ENCODE results near the gene PPME1. TPM values are rescaled to one million over a fixed set of nuclear protein-coding genes. Genes with fewer than 3 reads are reported as not detected.
A peak's percentile ranks its signal among the peaks of the same experiment; 100 is the strongest.

PPME1 gene
- total RNA-seq, 1 donor from 2014 or later, result 45.0 TPM

GRCh38 chr11:74268456-74268855, 97.4 kb downstream of the PPME1 start:
- no peak for DNase-seq (ENCODE audit: extremely low spot score, unreplicated experiment)
- H3K27ac Mint-ChIP-seq, result no peak overlapping the region
- no peaks in the 10 kb centered on the region for H3K9me3 Mint-ChIP-seq
- peaks cover 23% of the 10 kb centered on the region for H3K27me3 Mint-ChIP-seq
- TF ChIP-seq CTCF (conservative IDR thresholded peaks at IDR 0.05), result no peak
- H3K4me1 Mint-ChIP-seq (ENCODE audit: unreplicated experiment), result no peaks in the 10 kb centered on the region
- H3K36me3 Mint-ChIP-seq, result no peaks in the 10 kb centered on the region
- H3K4me3 Mint-ChIP-seq, result no peak overlapping the region

DNA sequence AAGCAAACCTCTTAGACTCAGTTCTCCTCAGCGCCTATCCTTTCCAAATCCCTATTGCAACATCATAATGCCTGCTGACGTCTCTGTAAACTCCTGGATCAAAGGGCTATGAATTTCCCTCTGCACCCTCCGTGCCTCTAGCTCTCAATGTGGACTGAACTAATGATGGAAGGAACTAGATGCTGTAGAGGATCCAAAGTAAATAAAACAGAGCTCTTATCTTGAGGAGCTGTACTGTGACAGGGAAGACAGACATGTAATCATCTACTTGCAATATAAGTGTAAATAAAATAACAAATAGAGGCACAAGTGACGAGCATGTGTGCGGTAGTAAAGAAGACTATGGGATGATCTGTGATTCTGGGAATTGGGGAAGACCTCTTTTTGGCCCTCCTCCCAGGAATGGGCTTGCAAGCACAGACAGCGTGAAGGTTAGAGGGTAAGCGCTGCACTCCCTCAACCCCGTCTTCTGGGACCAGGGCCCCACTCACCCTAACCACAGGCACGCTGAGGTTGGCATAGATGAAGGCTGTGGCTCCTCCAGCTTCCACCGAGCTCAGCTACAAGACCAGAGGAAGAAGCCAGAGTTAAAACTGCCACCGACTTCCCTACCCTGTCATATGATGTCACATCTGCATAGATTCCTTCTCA, 98.2 kb downstream of the PPME1 start:
- DNase-seq (ENCODE audit: extremely low spot score, unreplicated experiment), result peak; percentile 34
- no peaks in the 10 kb centered on the region for H3K9me3 Mint-ChIP-seq
- H3K4me3 Mint-ChIP-seq, result no peak overlapping the region
- H3K27me3 Mint-ChIP-seq, result peaks cover 23% of the 10 kb centered on the region
- no peak overlapping the region for H3K27ac Mint-ChIP-seq
- no peaks in the 10 kb centered on the region for H3K36me3 Mint-ChIP-seq
- H3K4me1 Mint-ChIP-seq (ENCODE audit: unreplicated experiment), result no peaks in the 10 kb centered on the region
- TF ChIP-seq CTCF (conservative IDR thresholded peaks at IDR 0.05), result no peak

DNA sequence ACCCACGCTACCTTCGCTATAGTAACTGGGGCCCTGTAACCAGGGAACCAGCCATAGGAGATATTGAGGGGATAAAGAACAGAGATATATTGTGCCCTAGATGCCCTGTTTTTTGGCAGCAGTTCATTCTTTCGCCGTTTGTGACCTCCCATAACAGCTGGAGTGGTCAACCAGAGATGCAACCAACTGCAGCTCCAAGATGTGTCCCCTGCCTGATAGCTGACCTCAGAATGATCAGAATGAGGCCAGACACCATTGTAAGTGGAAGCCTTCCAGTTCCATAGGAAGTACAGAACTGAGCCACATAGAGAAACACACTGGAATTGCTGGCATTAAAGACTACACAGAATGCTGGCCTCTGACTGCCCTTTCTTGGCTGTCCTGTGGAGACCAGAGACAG, 101.2 kb downstream of the PPME1 start:
- no peak for TF ChIP-seq CTCF (conservative IDR thresholded peaks at IDR 0.05)
- Mint-ChIP-seq H3K27me3 (peaks cover 23% of the 10 kb centered on the region), H3K4me1 (ENCODE audit: unreplicated experiment) (no peaks in the 10 kb centered on the region), H3K36me3 (no peaks in the 10 kb centered on the region), H3K9me3 (no peaks in the 10 kb centered on the region), H3K27ac (no peak overlapping the region), H3K4me3 (no peak overlapping the region)
- DNase-seq (ENCODE audit: extremely low spot score, unreplicated experiment), result peak; percentile 7

- Mint-ChIP-seq H3K4me1 (ENCODE audit: unreplicated experiment) (no peaks in the 10 kb centered on the region), H3K27me3 (peaks cover 9% of the 10 kb centered on the region), H3K27ac (no peak overlapping the region), H3K9me3 (no peaks in the 10 kb centered on the region), H3K4me3 (no peak overlapping the region), H3K36me3 (no peaks in the 10 kb centered on the region)
- no peak for TF ChIP-seq CTCF (conservative IDR thresholded peaks at IDR 0.05)
- DNase-seq (ENCODE audit: extremely low spot score, unreplicated experiment), result no peak
Observed at GRCh38 chr11:74276581-74276980, 105.5 kb downstream of the PPME1 start.

DNA sequence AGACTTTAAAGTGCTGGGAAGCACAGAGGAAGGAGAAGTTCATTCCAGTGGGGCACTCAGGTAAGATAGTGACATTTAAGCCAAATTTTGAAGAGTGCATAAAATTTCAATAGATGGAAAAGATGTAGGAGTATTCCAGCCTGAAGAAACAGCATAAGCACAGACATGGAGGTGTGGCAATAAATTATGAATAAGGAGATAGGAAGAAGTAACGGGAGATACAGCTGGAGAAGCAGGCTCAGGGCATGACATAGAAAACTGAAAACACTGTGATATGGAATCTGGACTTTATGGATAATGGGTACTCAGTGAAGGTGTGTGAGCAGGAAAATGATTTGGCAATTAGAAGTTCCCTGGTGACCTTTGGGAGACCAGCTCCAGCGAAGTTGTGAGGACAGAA, 107.0 kb downstream of the PPME1 start:
- H3K36me3 Mint-ChIP-seq, result no peaks in the 10 kb centered on the region
- H3K27ac Mint-ChIP-seq, result no peak overlapping the region

More for the DNA sequence above, 107.0 kb downstream of the PPME1 start:
- Mint-ChIP-seq H3K4me1 (ENCODE audit: unreplicated experiment) (no peaks in the 10 kb centered on the region), H3K9me3 (no peaks in the 10 kb centered on the region), H3K27me3 (peaks cover under 1% of the 10 kb centered on the region), H3K4me3 (no peak overlapping the region)
- no peak for DNase-seq (ENCODE audit: extremely low spot score, unreplicated experiment)
- TF ChIP-seq CTCF (conservative IDR thresholded peaks at IDR 0.05), result no peak
